Measurements from ENCODE around the gene CORO2A.

DNA sequence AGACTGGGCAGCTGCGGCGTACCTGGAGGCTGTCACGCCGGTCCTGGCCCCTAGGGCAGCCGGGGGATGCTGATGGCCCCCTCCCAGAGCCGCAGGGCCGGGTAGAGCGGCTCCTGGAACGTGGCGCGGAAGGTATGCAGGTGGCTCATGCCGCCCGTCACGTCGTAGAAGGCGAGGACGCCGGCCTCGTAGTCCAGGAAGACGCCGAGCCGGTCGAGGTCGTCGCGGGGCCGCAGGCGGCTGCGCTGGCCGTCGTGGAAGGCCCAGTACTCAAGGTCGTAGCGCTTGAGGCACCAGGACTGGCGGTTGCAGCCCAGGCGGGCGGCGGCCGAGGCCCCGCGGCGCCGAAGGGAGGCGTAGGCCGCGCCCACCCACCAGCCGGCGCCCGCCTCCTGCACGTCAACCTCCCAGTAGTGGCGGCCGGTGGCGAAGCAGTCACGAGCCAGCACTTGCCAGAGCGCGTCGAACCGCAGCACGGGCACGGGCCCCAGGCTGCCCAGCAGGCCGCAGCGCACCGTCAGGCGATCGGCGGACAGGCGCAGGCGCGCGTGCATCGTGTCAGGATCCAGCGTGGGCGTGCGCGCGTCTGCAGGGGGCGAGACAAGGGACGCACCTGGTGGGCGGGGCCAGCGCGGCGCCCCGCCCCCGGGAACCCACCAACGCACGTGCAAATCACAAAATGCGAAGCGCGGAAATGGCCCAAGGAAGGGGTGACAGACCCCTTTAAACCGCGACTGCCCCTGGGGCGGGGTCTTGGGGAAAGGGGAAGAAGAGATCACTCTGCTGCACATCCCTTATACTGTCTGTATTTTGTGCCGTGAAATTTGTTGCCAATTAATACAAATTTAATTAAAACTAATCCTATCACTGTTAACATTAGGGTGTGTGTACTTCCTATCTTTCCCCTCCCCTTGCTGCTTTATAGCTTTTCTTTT lies 104.8 kb downstream of the CORO2A start:
- TF ChIP-seq, protein P1, sequence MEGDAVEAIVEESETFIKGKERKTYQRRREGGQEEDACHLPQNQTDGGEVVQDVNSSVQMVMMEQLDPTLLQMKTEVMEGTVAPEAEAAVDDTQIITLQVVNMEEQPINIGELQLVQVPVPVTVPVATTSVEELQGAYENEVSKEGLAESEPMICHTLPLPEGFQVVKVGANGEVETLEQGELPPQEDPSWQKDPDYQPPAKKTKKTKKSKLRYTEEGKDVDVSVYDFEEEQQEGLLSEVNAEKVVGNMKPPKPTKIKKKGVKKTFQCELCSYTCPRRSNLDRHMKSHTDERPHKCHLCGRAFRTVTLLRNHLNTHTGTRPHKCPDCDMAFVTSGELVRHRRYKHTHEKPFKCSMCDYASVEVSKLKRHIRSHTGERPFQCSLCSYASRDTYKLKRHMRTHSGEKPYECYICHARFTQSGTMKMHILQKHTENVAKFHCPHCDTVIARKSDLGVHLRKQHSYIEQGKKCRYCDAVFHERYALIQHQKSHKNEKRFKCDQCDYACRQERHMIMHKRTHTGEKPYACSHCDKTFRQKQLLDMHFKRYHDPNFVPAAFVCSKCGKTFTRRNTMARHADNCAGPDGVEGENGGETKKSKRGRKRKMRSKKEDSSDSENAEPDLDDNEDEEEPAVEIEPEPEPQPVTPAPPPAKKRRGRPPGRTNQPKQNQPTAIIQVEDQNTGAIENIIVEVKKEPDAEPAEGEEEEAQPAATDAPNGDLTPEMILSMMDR (IDR thresholded peaks at IDR 0.05): no peak
- no peak for TF ChIP-seq POLR2AphosphoS5 (IDR thresholded peaks at IDR 0.05; ENCODE audit: insufficient read depth in 1 of 2, low read depth in 1 of 2)

Data from vagina (tissue), 2 donors.